Esophagus squamous epithelium (tissue), 4 donors: ENCODE results near the gene ZFP37.
"Not testable (repeated sequence)": the region's sequence is repeated elsewhere in the genome, so short reads cannot be mapped to it uniquely, and the experiment has no call there.

ENCODE experiments used
- CTCF ChIP-seq, 6 experiments: fragments of 450-650 bp in 4 of 6; fragments of 200-600 bp in 2 of 6; sonication (generic) in 2 of 6; IDR thresholded peaks; one replicate each; pipeline ENCODE4 v1.5.1; 2016 to 2019; ENCODE audit warnings: antibody characterized with exemption in 6 of 6, mild to moderate bottlenecking in 4 of 6, moderate library complexity in 4 of 6
- POLR2A ChIP-seq, 4 donors: fragments of 450-650 bp; IDR thresholded peaks; one replicate each; pipeline ENCODE4 v1.6.1; 2017; ENCODE audit warnings: antibody characterized with exemption in 4 of 4, mild to moderate bottlenecking in 4 of 4, moderate library complexity in 3 of 4

GRCh38 chr9:113105345-113105744, 48.8 kb upstream of the ZFP37 start:
- not testable (repeated sequence) for TF ChIP-seq POLR2A, CTCF (IDR thresholded peaks at IDR 0.05)
